ENCODE results near the gene VWA8. TPM values are rescaled to one million over a fixed set of nuclear protein-coding genes. Genes with fewer than 3 reads are reported as not detected.

VWA8 gene
- polyA plus RNA-seq, 1 experiment: 12.4 TPM

DNA sequence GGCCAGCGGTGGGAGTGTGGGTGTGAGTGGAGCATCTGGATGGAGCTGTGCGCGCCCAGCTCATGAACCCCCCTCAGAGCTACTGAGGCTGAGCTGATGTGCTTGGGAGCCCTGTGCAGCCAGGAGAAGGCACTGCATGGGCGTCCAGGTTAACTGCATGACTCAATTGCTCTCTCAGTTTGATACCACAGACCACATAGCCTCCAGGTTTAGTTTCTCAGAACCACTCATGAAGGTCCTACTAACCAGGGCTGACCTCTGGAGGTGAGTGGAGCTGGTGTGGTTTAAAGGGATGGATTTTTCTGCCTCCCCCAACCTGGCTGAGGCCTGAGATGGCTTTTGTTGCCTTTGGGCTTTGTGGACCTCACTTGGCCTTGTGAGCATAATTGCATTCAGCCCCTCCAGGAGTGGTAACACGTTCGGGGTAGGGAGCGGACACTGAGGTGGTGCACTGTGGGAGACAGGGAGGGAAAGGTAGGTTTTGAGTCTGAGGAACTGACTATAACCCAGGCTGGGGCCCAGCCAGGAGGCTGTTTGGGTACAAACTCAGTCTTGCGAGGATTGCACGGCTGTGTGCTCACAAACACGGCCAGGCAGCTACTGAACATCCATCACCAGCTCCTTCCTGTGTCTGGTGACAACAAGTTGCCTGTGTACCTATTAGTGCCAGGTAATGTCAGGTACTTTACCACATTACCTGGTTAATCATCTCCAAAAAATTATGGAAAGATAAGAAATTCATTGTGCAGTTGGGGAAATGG is 406.1 kb downstream of the VWA8 start:
- no peak for DNase-seq (ENCODE audit: low read depth, low spot score)
- CTCF ChIA-PET: interaction anchor here (0.6 kb wide), 1 partner anchor 401 kb away, joined by 5 read pairs; no protein-coding TSS in a partner anchor
- H3K27ac ChIP-seq (ENCODE audit: low read depth, low read length): no peak overlapping the region
- POLR2A ChIA-PET: no interaction called here
- TF ChIP-seq, protein P1, sequence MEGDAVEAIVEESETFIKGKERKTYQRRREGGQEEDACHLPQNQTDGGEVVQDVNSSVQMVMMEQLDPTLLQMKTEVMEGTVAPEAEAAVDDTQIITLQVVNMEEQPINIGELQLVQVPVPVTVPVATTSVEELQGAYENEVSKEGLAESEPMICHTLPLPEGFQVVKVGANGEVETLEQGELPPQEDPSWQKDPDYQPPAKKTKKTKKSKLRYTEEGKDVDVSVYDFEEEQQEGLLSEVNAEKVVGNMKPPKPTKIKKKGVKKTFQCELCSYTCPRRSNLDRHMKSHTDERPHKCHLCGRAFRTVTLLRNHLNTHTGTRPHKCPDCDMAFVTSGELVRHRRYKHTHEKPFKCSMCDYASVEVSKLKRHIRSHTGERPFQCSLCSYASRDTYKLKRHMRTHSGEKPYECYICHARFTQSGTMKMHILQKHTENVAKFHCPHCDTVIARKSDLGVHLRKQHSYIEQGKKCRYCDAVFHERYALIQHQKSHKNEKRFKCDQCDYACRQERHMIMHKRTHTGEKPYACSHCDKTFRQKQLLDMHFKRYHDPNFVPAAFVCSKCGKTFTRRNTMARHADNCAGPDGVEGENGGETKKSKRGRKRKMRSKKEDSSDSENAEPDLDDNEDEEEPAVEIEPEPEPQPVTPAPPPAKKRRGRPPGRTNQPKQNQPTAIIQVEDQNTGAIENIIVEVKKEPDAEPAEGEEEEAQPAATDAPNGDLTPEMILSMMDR (IDR thresholded peaks at IDR 0.05; ENCODE audit: low read depth, low read length): no peak
- no peak overlapping the region for H3K4me3 ChIP-seq (ENCODE audit: low read depth, low read length)
- no peaks in the 10 kb centered on the region for H3K9me3 ChIP-seq (ENCODE audit: control insufficient read depth, insufficient read depth, low read length)
- peaks cover 2% of the 10 kb centered on the region for H3K27me3 ChIP-seq (ENCODE audit: control insufficient read depth, insufficient read depth, low read length)

DNA sequence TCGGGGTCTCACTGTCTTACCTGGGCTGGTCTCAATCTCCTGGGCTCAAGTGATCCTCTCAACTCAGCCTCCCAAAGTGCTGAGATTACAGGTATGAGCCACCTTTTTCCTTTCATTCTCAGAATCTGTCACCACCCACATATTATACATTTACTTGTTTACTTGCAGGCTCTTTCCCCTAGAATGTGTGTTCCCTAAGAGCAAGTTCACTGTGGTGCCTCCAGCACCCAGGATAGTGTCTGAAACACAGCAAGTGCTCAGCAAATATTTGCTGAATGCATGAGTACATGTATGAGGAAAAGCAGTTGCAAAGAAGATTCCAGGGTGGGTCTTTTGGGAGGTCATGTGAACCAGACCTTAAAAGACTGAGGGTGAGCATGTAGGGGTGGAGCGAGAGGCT is 406.7 kb downstream of the VWA8 start:
- Histone ChIP-seq H3K9me3 (ENCODE audit: control insufficient read depth, insufficient read depth, low read length) (no peaks in the 10 kb centered on the region; the same call in 1 of the 2 replicates), H3K4me3 (ENCODE audit: low read depth, low read length) (no peak overlapping the region), H3K27me3 (ENCODE audit: control insufficient read depth, insufficient read depth, low read length) (peaks cover 2% of the 10 kb centered on the region), H3K27ac (ENCODE audit: low read depth, low read length) (no peak overlapping the region)
- TF ChIP-seq, protein P1 (IDR thresholded peaks at IDR 0.05; ENCODE audit: low read depth, low read length): no peak
- DNase-seq (ENCODE audit: low read depth, low spot score): no peak
- ChIA-PET CTCF (no interaction called here), POLR2A (no interaction called here)

DNA sequence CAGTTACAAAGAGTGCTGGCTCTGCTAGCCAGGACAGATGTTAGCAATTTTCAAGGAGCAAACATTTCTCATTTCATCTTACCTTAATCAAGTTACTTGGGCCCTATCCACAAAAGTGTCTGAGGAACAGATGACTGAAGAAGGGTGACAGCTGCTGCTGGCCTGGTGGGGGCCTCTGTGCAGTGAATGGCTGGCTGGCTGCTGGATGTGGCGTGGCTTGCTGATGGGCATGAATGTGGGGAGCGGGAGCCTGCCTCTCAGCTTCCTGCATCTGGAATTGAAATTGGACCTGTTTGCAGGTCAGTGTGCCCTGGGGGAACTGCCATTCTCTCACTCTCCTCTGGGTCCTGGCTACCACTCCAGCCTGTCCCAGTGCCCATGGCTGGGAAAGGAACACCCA is 408.9 kb downstream of the VWA8 start:
- DNase-seq (ENCODE audit: low read depth, low spot score): no peak

DNA sequence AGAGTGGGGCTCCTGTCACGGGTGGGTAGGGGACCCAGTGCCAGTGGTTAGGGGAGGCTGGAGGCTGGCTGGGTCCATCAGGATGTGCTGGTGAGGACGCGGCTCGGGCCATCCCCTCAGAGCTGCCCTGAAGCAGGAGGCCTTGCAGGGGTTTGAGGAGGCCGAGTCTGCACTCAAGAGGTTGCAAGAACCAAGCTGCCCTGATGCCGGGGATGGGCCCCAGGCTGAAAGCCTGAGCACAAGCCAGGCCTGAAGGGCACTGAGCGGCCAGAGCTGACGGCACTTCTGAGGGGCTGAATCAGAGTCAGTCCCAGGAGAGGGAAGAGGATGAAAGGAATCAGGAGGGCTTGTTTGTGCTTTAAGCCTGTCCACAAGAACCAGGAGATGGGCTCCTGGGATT is 410.6 kb downstream of the VWA8 start:
- TF ChIP-seq, protein P1 (IDR thresholded peaks at IDR 0.05; ENCODE audit: low read depth, low read length): no peak
- ChIA-PET POLR2A (no interaction called here), CTCF (no interaction called here)
- H3K27ac ChIP-seq (ENCODE audit: low read depth, low read length): no peak overlapping the region
- H3K27me3 ChIP-seq (ENCODE audit: control insufficient read depth, insufficient read depth, low read length): peaks cover 2% of the 10 kb centered on the region
- H3K9me3 ChIP-seq (ENCODE audit: control insufficient read depth, insufficient read depth, low read length): no peaks in the 10 kb centered on the region; the same call in 1 of the 2 replicates
- no peak overlapping the region for H3K4me3 ChIP-seq (ENCODE audit: low read depth, low read length)
- no peak for DNase-seq (ENCODE audit: low read depth, low spot score)

More for the DNA sequence above, 408.9 kb downstream of the VWA8 start:
- H3K27me3 ChIP-seq (ENCODE audit: control insufficient read depth, insufficient read depth, low read length): peaks cover 2% of the 10 kb centered on the region
- no peaks in the 10 kb centered on the region; the same call in 1 of the 2 replicates for H3K9me3 ChIP-seq (ENCODE audit: control insufficient read depth, insufficient read depth, low read length)
- no peak overlapping the region for H3K27ac ChIP-seq (ENCODE audit: low read depth, low read length)
- H3K4me3 ChIP-seq (ENCODE audit: low read depth, low read length): no peak overlapping the region
- POLR2A ChIA-PET: no interaction called here
- CTCF ChIA-PET: no interaction called here
- TF ChIP-seq, protein P1 (IDR thresholded peaks at IDR 0.05; ENCODE audit: low read depth, low read length): no peak

DNA sequence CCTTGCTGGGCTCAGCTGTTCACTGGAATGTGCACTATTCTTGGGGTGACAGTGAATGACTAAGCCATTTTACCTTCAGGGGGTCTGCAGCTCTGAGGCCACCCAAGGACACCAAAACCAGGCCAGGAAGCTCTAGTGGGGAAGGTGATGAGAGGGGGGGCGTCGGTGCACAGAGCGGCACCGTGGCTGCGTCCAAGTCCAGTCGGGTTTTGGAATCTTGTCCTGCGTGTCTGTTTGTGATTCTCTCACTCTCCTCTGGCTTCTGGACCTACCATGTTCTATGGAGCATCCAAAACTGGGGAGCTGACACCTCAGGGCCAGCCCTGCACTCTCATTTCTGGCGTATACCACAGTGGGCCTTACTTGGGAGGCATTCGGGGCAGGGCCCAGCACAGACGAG is 411.4 kb downstream of the VWA8 start:
- CTCF ChIA-PET: no interaction called here
- Histone ChIP-seq H3K4me3 (ENCODE audit: low read depth, low read length) (no peak overlapping the region), H3K9me3 (ENCODE audit: control insufficient read depth, insufficient read depth, low read length) (no peaks in the 10 kb centered on the region; the same call in 1 of the 2 replicates), H3K27me3 (ENCODE audit: control insufficient read depth, insufficient read depth, low read length) (peaks cover 2% of the 10 kb centered on the region), H3K27ac (ENCODE audit: low read depth, low read length) (no peak overlapping the region)
- POLR2A ChIA-PET: no interaction called here
- no peak for DNase-seq (ENCODE audit: low read depth, low spot score)
- TF ChIP-seq, protein P1 (IDR thresholded peaks at IDR 0.05; ENCODE audit: low read depth, low read length): no peak
